Mesenchymal stem cell (in vitro differentiated cells and primary cell): ENCODE results near the gene COL4A4.

Experiments used
- DNase-seq: peaks from one replicate; pipeline ENCODE4 v3.0.0-alpha.2; 2013
- H2AFZ ChIP-seq: one replicate; pipeline ENCODE4 v1.6.1; 2013; ENCODE audit warnings: low read depth, mild to moderate bottlenecking, control low read depth, inconsistent platforms, low read length, moderate library complexity
- H2AK5ac ChIP-seq: 2 replicates; pipeline ENCODE4 v1.6.1; 2013; ENCODE audit warnings: low read length, moderate library complexity, mild to moderate bottlenecking, inconsistent platforms; ENCODE audit not compliant: severe bottlenecking
- H2BK120ac ChIP-seq: one replicate; pipeline ENCODE4 v1.6.1; 2013; ENCODE audit warnings: low read depth, mild to moderate bottlenecking, inconsistent platforms, low read length, moderate library complexity
- H2BK12ac ChIP-seq, 2 experiments: one replicate each; pipeline ENCODE4 v1.6.1; 2013; ENCODE audit warnings: inconsistent platforms in 2 of 2, low read length in 2 of 2, mild to moderate bottlenecking in 2 of 2, moderate library complexity in 2 of 2, control low read depth in 1 of 2
- H2BK15ac ChIP-seq: one replicate; pipeline ENCODE4 v1.6.1; 2013; ENCODE audit warnings: mild to moderate bottlenecking, low read depth, inconsistent platforms; ENCODE audit not compliant: poor library complexity, severe bottlenecking
- H2BK5ac ChIP-seq: 2 replicates; pipeline ENCODE4 v1.6.1; 2013; ENCODE audit warnings: low read depth, mild to moderate bottlenecking, low read length, control low read depth, inconsistent platforms; ENCODE audit not compliant: poor library complexity, severe bottlenecking
- H3K14ac ChIP-seq, 2 experiments: one replicate each; pipeline ENCODE4 v1.6.1; 2013; ENCODE audit warnings: inconsistent platforms in 2 of 2, low read length in 2 of 2, control low read depth in 1 of 2, mild to moderate bottlenecking in 1 of 2, moderate library complexity in 1 of 2
- H3K18ac ChIP-seq, 2 experiments: one replicate each; pipeline ENCODE4 v1.6.1; 2013; ENCODE audit warnings: inconsistent platforms in 2 of 2, low read length in 2 of 2, control low read depth in 1 of 2, low read depth in 1 of 2, mild to moderate bottlenecking in 1 of 2
- H3K23ac ChIP-seq, 2 experiments: one replicate each; pipeline ENCODE4 v1.6.1; 2013; ENCODE audit warnings: inconsistent platforms in 2 of 2, low read length in 2 of 2, mild to moderate bottlenecking in 2 of 2, moderate library complexity in 2 of 2, control low read depth in 1 of 2
- H3K27ac ChIP-seq: 2 replicates; pipeline ENCODE4 v1.5.1; 2013; ENCODE audit warnings: mild to moderate bottlenecking, moderate library complexity, low read length, control low read depth, inconsistent platforms; ENCODE audit not compliant: poor library complexity, severe bottlenecking
- H3K27me3 ChIP-seq, 2 experiments: 2 replicates each; pipeline versions ENCODE4 v1.6.1 to v1.7.0; 2013; ENCODE audit warnings: low read length in 2 of 2, mild to moderate bottlenecking in 2 of 2, moderate library complexity in 2 of 2, control low read depth in 1 of 2, inconsistent platforms in 1 of 2; ENCODE audit not compliant: control insufficient read depth in 1 of 2, insufficient read depth in 1 of 2
- H3K36me3 ChIP-seq, 2 experiments: 2 replicates each; pipeline versions ENCODE4 v1.6.1 to v1.7.0; 2013; ENCODE audit warnings: low read length in 2 of 2, control low read depth in 1 of 2, inconsistent platforms in 1 of 2, low read depth in 1 of 2, mild to moderate bottlenecking in 1 of 2; ENCODE audit not compliant: insufficient read depth in 2 of 2, control insufficient read depth in 1 of 2
- H3K4ac ChIP-seq, 2 experiments: one replicate each; pipeline ENCODE4 v1.6.1; 2013; ENCODE audit warnings: inconsistent platforms in 2 of 2, low read length in 2 of 2, mild to moderate bottlenecking in 2 of 2, moderate library complexity in 2 of 2, control low read depth in 1 of 2, low read depth in 1 of 2
- H3K4me1 ChIP-seq: 2 replicates; pipeline ENCODE4 v1.6.1; 2013; ENCODE audit warnings: low read depth, low read length, control low read depth; ENCODE audit not compliant: control insufficient read depth, insufficient read depth
- H3K4me2 ChIP-seq: 2 replicates; pipeline ENCODE4 v1.6.1; 2013; ENCODE audit warnings: low read length, mild to moderate bottlenecking, inconsistent platforms; ENCODE audit not compliant: poor library complexity, severe bottlenecking
- H3K4me3 ChIP-seq, 2 experiments: 2 replicates each; pipeline versions ENCODE4 v1.5.1 to v1.7.0; 2013; ENCODE audit warnings: low read length in 2 of 2, mild to moderate bottlenecking in 2 of 2, control low read depth in 1 of 2, low read depth in 1 of 2; ENCODE audit not compliant: insufficient read depth in 1 of 2
- H3K79me1 ChIP-seq: replicated peaks from 2 replicates; pipeline ENCODE4 v1.6.1; 2013; ENCODE audit warnings: mild to moderate bottlenecking, control low read depth, low read length, inconsistent platforms; ENCODE audit not compliant: poor library complexity, severe bottlenecking
- H3K9ac ChIP-seq: 2 replicates; pipeline ENCODE4 v1.7.0; 2013; ENCODE audit warnings: mild to moderate bottlenecking, low read length, moderate library complexity
- H3K9me3 ChIP-seq: 2 replicates; pipeline ENCODE4 v1.7.0; 2013; ENCODE audit warnings: mild to moderate bottlenecking, low read length; ENCODE audit not compliant: control insufficient read depth
- H4K8ac ChIP-seq: one replicate; pipeline ENCODE4 v1.6.1; 2013; ENCODE audit warnings: inconsistent platforms, mild to moderate bottlenecking, low read length, moderate library complexity
- H4K91ac ChIP-seq: one replicate; pipeline ENCODE4 v1.6.1; 2013; ENCODE audit warnings: mild to moderate bottlenecking, low read length, inconsistent platforms
- WGBS: methylation state at CpG from one replicate; pipeline ENCODE4 v1.1.7; 2013; ENCODE audit warnings: mixed read lengths; 5-methylcytosine and 5-hydroxymethylcytosine counted together

COL4A4 gene

DNA sequence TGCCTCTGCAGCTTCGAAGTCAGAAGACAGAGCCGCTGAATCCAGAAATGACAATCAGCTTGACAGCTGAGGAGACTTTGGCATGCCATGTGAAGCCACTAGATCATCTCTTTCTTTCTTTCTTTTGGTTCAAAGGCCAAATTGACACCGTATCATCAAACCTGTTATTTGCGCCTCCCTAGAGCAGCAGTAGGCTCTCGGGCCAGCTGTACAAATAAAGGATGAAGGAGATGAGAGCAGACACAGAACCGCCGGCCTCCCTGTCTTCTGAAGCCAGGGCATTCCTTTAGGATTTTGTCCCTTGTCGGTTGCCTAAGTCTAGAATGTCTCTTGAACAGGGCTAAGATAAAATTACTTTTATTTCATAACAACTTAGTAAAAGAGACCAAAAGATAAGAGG lies 36.8 kb downstream of the COL4A4 start:
- WGBS, result 80% methylated on average over 7 of the region's 8 CpGs

DNA sequence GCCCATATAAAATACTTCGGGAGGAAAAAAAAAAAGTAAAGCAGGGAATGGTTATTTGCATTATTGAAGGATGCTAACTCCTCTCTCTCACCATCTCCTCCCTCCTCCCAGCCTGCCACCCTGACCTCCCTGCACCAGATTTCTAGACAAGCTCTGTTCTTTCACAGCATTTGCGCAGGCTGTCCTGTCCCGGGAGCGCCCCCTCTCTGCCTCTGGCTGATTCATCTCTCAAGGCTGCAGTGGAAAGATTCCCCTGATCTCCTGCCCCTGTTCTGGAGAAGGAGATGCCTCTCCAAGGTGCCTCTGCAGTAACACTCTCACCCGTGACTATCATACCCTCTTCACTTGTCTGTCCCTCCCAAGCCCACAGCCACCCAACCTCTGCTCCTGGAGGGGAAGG lies 38.5 kb downstream of the COL4A4 start:
- H3K4me3 ChIP-seq, result no peak overlapping the region
- H2BK15ac ChIP-seq, result no peak overlapping the region
- H2BK120ac ChIP-seq, result no peak overlapping the region
- H2AK5ac ChIP-seq, result no peak overlapping the region
- H4K91ac ChIP-seq, result no peak overlapping the region
- H3K79me1 ChIP-seq, result no peaks in the 10 kb centered on the region
- no peaks in the 10 kb centered on the region for H3K4me1 ChIP-seq
- H2BK5ac ChIP-seq, result no peak overlapping the region
- H3K27me3 ChIP-seq, result peaks cover 10 to 12% of the 10 kb centered on the region in 2 experiments
- H3K4ac ChIP-seq, result no peak overlapping the region
- no peak overlapping the region for H2BK12ac ChIP-seq
- H3K18ac ChIP-seq, result no peak overlapping the region
- 84% methylated on average over 3 of the region's 5 CpGs for WGBS
- H3K36me3 ChIP-seq, result no peaks in the 10 kb centered on the region
- no peak overlapping the region for H3K14ac ChIP-seq
- DNase-seq, result no peak
- H3K23ac ChIP-seq, result no peak overlapping the region
- no peak overlapping the region for H3K27ac ChIP-seq
- H2AFZ ChIP-seq, result no peak overlapping the region
- no peak overlapping the region for H3K9ac ChIP-seq
- no peaks in the 10 kb centered on the region for H3K9me3 ChIP-seq
- no peak overlapping the region for H4K8ac ChIP-seq
- no peak overlapping the region for H3K4me2 ChIP-seq

More for the DNA sequence above, 36.8 kb downstream of the COL4A4 start:
- no peak overlapping the region for H2AK5ac ChIP-seq
- no peak overlapping the region for H4K8ac ChIP-seq
- no peak overlapping the region for H2BK5ac ChIP-seq
- no peak overlapping the region for H3K9ac ChIP-seq
- H2BK12ac ChIP-seq, result no peak overlapping the region
- no peak overlapping the region for H4K91ac ChIP-seq
- H3K4me1 ChIP-seq, result no peaks in the 10 kb centered on the region
- H3K4me3 ChIP-seq, result no peak overlapping the region
- no peaks in the 10 kb centered on the region for H3K36me3 ChIP-seq
- DNase-seq, result no peak
- no peak overlapping the region for H3K4ac ChIP-seq
- H2BK120ac ChIP-seq, result no peak overlapping the region
- H3K14ac ChIP-seq, result no peak overlapping the region
- H3K18ac ChIP-seq, result no peak overlapping the region
- no peaks in the 10 kb centered on the region for H3K79me1 ChIP-seq
- H2BK15ac ChIP-seq, result no peak overlapping the region
- no peaks in the 10 kb centered on the region for H3K9me3 ChIP-seq
- H2AFZ ChIP-seq, result no peak overlapping the region
- H3K27ac ChIP-seq, result no peak overlapping the region
- no peak overlapping the region for H3K23ac ChIP-seq
- H3K4me2 ChIP-seq, result no peak overlapping the region
- peaks cover 11 to 12% of the 10 kb centered on the region in 2 experiments for H3K27me3 ChIP-seq

DNA sequence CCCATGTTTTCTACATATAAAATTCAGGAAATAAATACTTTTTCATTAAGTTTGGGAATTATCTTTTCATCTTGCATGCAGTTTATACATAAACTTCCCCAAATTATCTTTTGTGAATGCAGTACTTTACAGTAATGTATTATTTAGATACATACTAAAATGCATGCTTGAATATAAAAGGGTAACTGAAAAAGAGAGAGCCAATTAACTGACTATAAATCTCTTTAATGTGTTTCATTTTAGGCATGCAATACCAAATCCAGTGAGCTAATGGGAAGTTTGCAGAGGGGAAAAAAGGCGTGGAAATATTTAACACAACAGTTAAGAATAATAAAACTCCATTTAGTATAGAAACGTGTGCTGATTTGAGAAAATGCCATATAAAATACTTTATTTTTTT lies 39.2 kb downstream of the COL4A4 start:
- WGBS, result no CpG with 5 or more reads among the region's 2 CpGs
- Histone ChIP-seq H3K27ac (no peak overlapping the region), H3K27me3 (peaks cover 6 to 12% of the 10 kb centered on the region in 2 experiments), H3K9ac (no peak overlapping the region), H2BK12ac (no peak overlapping the region), H3K36me3 (no peaks in the 10 kb centered on the region), H4K91ac (no peak overlapping the region), H3K4me1 (no peaks in the 10 kb centered on the region), H3K79me1 (no peaks in the 10 kb centered on the region), H3K9me3 (no peaks in the 10 kb centered on the region), H3K18ac (no peak overlapping the region), H2BK5ac (no peak overlapping the region), H4K8ac (no peak overlapping the region), H2AK5ac (no peak overlapping the region), H3K4ac (no peak overlapping the region), H2BK15ac (no peak overlapping the region), H3K14ac (no peak overlapping the region), H3K4me3 (no peak overlapping the region), H2BK120ac (no peak overlapping the region), H3K23ac (no peak overlapping the region), H2AFZ (no peak overlapping the region), H3K4me2 (no peak overlapping the region)
- DNase-seq, result no peak

DNA sequence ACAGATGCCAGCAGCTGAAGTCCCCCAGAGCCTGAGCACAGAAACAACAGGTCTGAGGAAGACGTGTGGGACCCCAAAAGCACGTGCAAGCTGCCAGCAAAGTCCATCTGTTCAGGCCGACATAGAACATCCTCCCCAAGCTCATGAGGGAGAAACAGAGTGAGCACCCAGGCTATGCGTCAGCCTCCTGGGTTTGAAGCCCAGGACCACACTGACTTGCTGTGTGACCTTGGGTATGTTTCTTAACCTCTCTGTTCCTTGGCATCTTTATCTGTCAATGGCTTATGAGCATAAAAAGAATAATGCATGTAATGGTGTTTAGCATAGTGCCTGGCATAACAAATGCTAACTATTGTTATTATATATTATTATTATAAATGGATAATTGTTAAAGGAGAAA lies 40.3 kb downstream of the COL4A4 start:
- Histone ChIP-seq H3K18ac (no peak overlapping the region), H2AFZ (no peak overlapping the region), H3K4me1 (no peaks in the 10 kb centered on the region), H3K27ac (no peak overlapping the region), H3K23ac (no peak overlapping the region), H3K9ac (no peak overlapping the region), H3K27me3 (peaks cover 6 to 11% of the 10 kb centered on the region in 2 experiments), H2BK5ac (no peak overlapping the region), H3K4me2 (no peak overlapping the region), H3K4ac (no peak overlapping the region), H4K8ac (no peak overlapping the region), H2AK5ac (no peak overlapping the region), H3K14ac (no peak overlapping the region), H4K91ac (no peak overlapping the region), H3K79me1 (no peaks in the 10 kb centered on the region), H3K36me3 (no peaks in the 10 kb centered on the region), H3K4me3 (no peak overlapping the region), H2BK120ac (no peak overlapping the region), H2BK12ac (no peak overlapping the region), H2BK15ac (no peak overlapping the region), H3K9me3 (no peaks in the 10 kb centered on the region)
- no peak for DNase-seq
- WGBS, result 85% methylated on average over 4 of the region's 4 CpGs
